ENCODE data around the gene L3MBTL4. TPM values are rescaled to one million over a fixed set of nuclear protein-coding genes. Genes with fewer than 3 reads are reported as not detected.

L3MBTL4 gene
- total RNA-seq, 1 donor from 2014 or later: 0.56 TPM

DNA sequence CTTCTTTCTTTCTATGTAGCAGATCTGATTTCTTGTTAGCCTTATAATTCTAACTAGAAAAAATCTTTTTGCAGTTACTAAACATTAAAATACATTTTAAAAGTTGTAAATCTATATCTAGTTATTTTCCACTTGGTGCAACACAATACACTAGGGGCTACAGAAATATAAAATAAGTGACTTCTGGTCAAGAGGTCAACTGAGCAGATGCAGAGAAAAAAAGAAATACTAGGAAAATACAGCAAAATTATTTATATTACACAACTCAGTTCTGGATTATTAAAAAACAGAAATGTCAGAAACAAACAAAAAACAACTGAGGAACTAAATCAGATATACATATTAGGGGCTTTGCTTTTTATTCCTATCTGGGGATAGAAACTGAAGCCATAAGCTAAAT is 83.9 kb downstream of the L3MBTL4 start:
- Mint-ChIP-seq H3K4me1 (ENCODE audit: unreplicated experiment) (no peaks in the 10 kb centered on the region), H3K27me3 (ENCODE audit: unreplicated experiment) (no peaks in the 10 kb centered on the region), H3K27ac (ENCODE audit: unreplicated experiment) (no peak overlapping the region), H3K9me3 (ENCODE audit: unreplicated experiment) (no peaks in the 10 kb centered on the region), H3K4me3 (ENCODE audit: unreplicated experiment) (no peak overlapping the region), H3K36me3 (ENCODE audit: low read depth, unreplicated experiment) (no peaks in the 10 kb centered on the region)
- no peak for TF ChIP-seq CTCF (IDR thresholded peaks at IDR 0.05; ENCODE audit: unreplicated experiment)
- no peak for DNase-seq (ENCODE audit: low spot score)

DNA sequence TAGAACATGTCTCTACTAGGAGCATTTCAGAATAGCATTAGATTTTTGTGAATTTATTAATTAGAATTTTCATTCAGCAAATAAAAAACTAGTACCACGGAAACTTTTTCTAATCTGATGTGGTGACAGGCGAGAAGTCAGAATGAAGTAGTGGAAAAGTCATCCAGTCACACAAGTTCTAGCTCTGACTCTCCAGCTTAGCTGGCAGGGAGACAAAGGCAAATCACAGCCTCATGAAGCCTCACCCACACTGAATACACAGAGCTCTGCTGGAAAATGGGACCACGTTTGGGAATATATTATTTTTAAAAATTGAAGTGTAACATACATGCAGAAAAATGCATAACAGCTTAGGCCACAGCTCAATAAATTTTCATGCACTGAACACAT is 86.1 kb downstream of the L3MBTL4 start:
- H3K27ac Mint-ChIP-seq (ENCODE audit: unreplicated experiment): no peak overlapping the region

DNA sequence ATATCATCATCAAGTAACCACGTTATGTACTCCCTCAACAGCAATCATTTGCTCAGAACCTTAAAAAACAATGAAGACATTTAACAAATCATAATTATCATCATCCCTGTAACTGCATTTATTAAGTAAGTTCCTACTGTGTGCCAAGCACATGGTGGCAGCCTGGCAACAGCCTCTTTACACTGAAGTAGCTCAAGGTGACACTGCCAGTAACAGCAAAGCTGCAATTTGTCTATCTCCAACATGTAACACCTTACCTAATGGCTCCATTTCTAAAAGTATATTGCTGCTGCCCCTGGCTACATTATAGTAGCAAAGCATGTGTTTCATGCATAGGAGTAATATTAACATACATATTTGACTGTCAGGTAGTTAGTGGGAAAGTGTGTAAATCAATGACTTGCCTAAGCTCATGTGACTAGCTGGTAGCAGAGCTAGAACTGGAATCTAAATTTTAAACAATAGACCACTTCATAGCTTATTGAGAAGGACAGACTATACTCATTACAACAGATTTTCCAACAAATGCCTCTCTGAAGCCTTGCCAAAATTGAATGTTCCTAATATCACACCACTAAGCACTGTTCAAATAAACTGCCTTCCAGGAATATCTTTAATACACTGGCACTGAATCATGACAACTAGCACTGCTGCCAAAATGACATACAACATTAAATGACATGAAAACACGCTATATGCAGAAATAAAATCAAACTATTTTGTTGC is 86.7 kb downstream of the L3MBTL4 start:
- peaks cover 4% of the 10 kb centered on the region for H3K36me3 Mint-ChIP-seq (ENCODE audit: low read depth, unreplicated experiment)
- H3K4me3 Mint-ChIP-seq (ENCODE audit: unreplicated experiment): no peak overlapping the region
- no peak for DNase-seq (ENCODE audit: low spot score)
- no peak overlapping the region for H3K27ac Mint-ChIP-seq (ENCODE audit: unreplicated experiment)
- H3K9me3 Mint-ChIP-seq (ENCODE audit: unreplicated experiment): peaks cover 4% of the 10 kb centered on the region
- no peak for TF ChIP-seq CTCF (IDR thresholded peaks at IDR 0.05; ENCODE audit: unreplicated experiment)
- H3K27me3 Mint-ChIP-seq (ENCODE audit: unreplicated experiment): no peaks in the 10 kb centered on the region
- H3K4me1 Mint-ChIP-seq (ENCODE audit: unreplicated experiment): no peaks in the 10 kb centered on the region

More for the DNA sequence above, 86.1 kb downstream of the L3MBTL4 start:
- no peaks in the 10 kb centered on the region for H3K9me3 Mint-ChIP-seq (ENCODE audit: unreplicated experiment)
- DNase-seq (ENCODE audit: low spot score): no peak
- no peaks in the 10 kb centered on the region for H3K27me3 Mint-ChIP-seq (ENCODE audit: unreplicated experiment)
- no peak for TF ChIP-seq CTCF (IDR thresholded peaks at IDR 0.05; ENCODE audit: unreplicated experiment)
- no peak overlapping the region for H3K4me3 Mint-ChIP-seq (ENCODE audit: unreplicated experiment)
- no peaks in the 10 kb centered on the region for H3K36me3 Mint-ChIP-seq (ENCODE audit: low read depth, unreplicated experiment)
- H3K4me1 Mint-ChIP-seq (ENCODE audit: unreplicated experiment): no peaks in the 10 kb centered on the region

GRCh38 chr18:6327485-6327884 is 87.2 kb downstream of the L3MBTL4 start:
- Mint-ChIP-seq H3K9me3 (ENCODE audit: unreplicated experiment) (peaks cover 4% of the 10 kb centered on the region), H3K27me3 (ENCODE audit: unreplicated experiment) (no peaks in the 10 kb centered on the region), H3K4me3 (ENCODE audit: unreplicated experiment) (no peak overlapping the region), H3K27ac (ENCODE audit: unreplicated experiment) (no peak overlapping the region), H3K36me3 (ENCODE audit: low read depth, unreplicated experiment) (peaks cover 5% of the 10 kb centered on the region), H3K4me1 (ENCODE audit: unreplicated experiment) (no peaks in the 10 kb centered on the region)
- no peak for DNase-seq (ENCODE audit: low spot score)
- TF ChIP-seq CTCF (IDR thresholded peaks at IDR 0.05; ENCODE audit: unreplicated experiment): no peak

- Mint-ChIP-seq H3K4me3 (ENCODE audit: unreplicated experiment) (no peak overlapping the region), H3K27me3 (ENCODE audit: unreplicated experiment) (no peaks in the 10 kb centered on the region), H3K27ac (ENCODE audit: unreplicated experiment) (no peak overlapping the region), H3K4me1 (ENCODE audit: unreplicated experiment) (no peaks in the 10 kb centered on the region), H3K36me3 (ENCODE audit: low read depth, unreplicated experiment) (peaks cover 9% of the 10 kb centered on the region), H3K9me3 (ENCODE audit: unreplicated experiment) (peaks cover 4% of the 10 kb centered on the region)
- no peak for DNase-seq (ENCODE audit: low spot score)
- no peak for TF ChIP-seq CTCF (IDR thresholded peaks at IDR 0.05; ENCODE audit: unreplicated experiment)
These were observed 88.1 kb downstream of the L3MBTL4 start for GRCh38 chr18:6326566-6326965.
